ENCODE data around the gene TAS1R3.

TAS1R3 gene

GRCh38 chr1:1302006-1302430 lies 29.1 kb upstream of the TAS1R3 start:
- Mint-ChIP-seq H3K4me3 (no peak overlapping the region), H3K9me3 (no peaks in the 10 kb centered on the region), H3K27ac (no peak overlapping the region), H3K36me3 (no peaks in the 10 kb centered on the region), H3K4me1 (peaks cover 19% of the 10 kb centered on the region), H3K27me3 (no peaks in the 10 kb centered on the region)
- ATAC-seq (ENCODE audit: low read depth) (no peak), DNase-seq (ENCODE audit: low spot score in 2 of 2) (no peak)

GRCh38 chr1:1302951-1303509 lies 28.1 kb upstream of the TAS1R3 start:
- no peaks in the 10 kb centered on the region for H3K36me3 Mint-ChIP-seq
- H3K9me3 Mint-ChIP-seq, result no peaks in the 10 kb centered on the region
- DNase-seq (ENCODE audit: low spot score in 2 of 2) (no peak), ATAC-seq (ENCODE audit: low read depth) (no peak)
- H3K27ac Mint-ChIP-seq, result no peak overlapping the region
- H3K27me3 Mint-ChIP-seq, result no peaks in the 10 kb centered on the region
- H3K4me3 Mint-ChIP-seq, result no peak overlapping the region
- H3K4me1 Mint-ChIP-seq, result peaks cover 21% of the 10 kb centered on the region

- Mint-ChIP-seq H3K36me3 (no peaks in the 10 kb centered on the region), H3K27me3 (no peaks in the 10 kb centered on the region), H3K4me3 (peak overlapping the region; percentile 3), H3K4me1 (peaks cover 21% of the 10 kb centered on the region), H3K9me3 (no peaks in the 10 kb centered on the region), H3K27ac (no peak overlapping the region)
- DNase-seq (ENCODE audit: low spot score in 2 of 2), result no peak
- ATAC-seq (ENCODE audit: low read depth), result no peak
These were observed 27.3 kb upstream of the TAS1R3 start for GRCh38 chr1:1303736-1304135.

GRCh38 chr1:1304331-1305299 lies 26.5 kb upstream of the TAS1R3 start:
- no peaks in the 10 kb centered on the region for H3K36me3 Mint-ChIP-seq
- H3K4me3 Mint-ChIP-seq, result peak overlapping the region; percentile 84
- no peaks in the 10 kb centered on the region for H3K9me3 Mint-ChIP-seq
- DNase-seq (ENCODE audit: low spot score in 2 of 2) (no peak), ATAC-seq (ENCODE audit: low read depth) (no peak)
- H3K27me3 Mint-ChIP-seq, result no peaks in the 10 kb centered on the region
- peaks cover 21% of the 10 kb centered on the region for H3K4me1 Mint-ChIP-seq
- no peak overlapping the region for H3K27ac Mint-ChIP-seq

GRCh38 chr1:1305300-1306069 lies 25.6 kb upstream of the TAS1R3 start:
- ATAC-seq (ENCODE audit: low read depth) (peak; percentile 52), DNase-seq (ENCODE audit: low spot score in 2 of 2) (peak; percentile 73 to 76)
- Mint-ChIP-seq H3K36me3 (no peaks in the 10 kb centered on the region), H3K4me1 (peaks cover 21% of the 10 kb centered on the region), H3K27ac (peak overlapping the region; percentile 75), H3K4me3 (peak overlapping the region; percentile 84), H3K9me3 (no peaks in the 10 kb centered on the region), H3K27me3 (no peaks in the 10 kb centered on the region)

- DNase-seq (ENCODE audit: low spot score in 2 of 2), result no peak
- H3K27ac Mint-ChIP-seq, result peak overlapping the region; percentile 75
These were observed 24.9 kb upstream of the TAS1R3 start for GRCh38 chr1:1306070-1306660.

GRCh38 chr1:1306661-1307260 lies 24.3 kb upstream of the TAS1R3 start:
- Mint-ChIP-seq H3K36me3 (no peaks in the 10 kb centered on the region), H3K27ac (peak overlapping the region; percentile 75), H3K27me3 (no peaks in the 10 kb centered on the region), H3K4me3 (peak overlapping the region; percentile 84), H3K4me1 (peaks cover 21% of the 10 kb centered on the region), H3K9me3 (no peaks in the 10 kb centered on the region)
- ATAC-seq (ENCODE audit: low read depth), result no peak
- DNase-seq (ENCODE audit: low spot score in 2 of 2), result no peak

More at GRCh38 chr1:1306070-1306660, 24.9 kb upstream of the TAS1R3 start:
- H3K36me3 Mint-ChIP-seq, result no peaks in the 10 kb centered on the region
- ATAC-seq (ENCODE audit: low read depth), result no peak
- H3K4me3 Mint-ChIP-seq, result peak overlapping the region; percentile 84
- H3K27me3 Mint-ChIP-seq, result no peaks in the 10 kb centered on the region
- no peaks in the 10 kb centered on the region for H3K9me3 Mint-ChIP-seq
- peaks cover 21% of the 10 kb centered on the region for H3K4me1 Mint-ChIP-seq

- Mint-ChIP-seq H3K27me3 (no peaks in the 10 kb centered on the region), H3K27ac (peak overlapping the region; percentile 75), H3K9me3 (no peaks in the 10 kb centered on the region), H3K4me1 (peaks cover 21% of the 10 kb centered on the region), H3K36me3 (no peaks in the 10 kb centered on the region), H3K4me3 (peak overlapping the region; percentile 84)
- ATAC-seq (ENCODE audit: low read depth) (no peak), DNase-seq (ENCODE audit: low spot score in 2 of 2) (peak in 1 of 2 donors; percentile 53)
These were observed 23.7 kb upstream of the TAS1R3 start for GRCh38 chr1:1307261-1307922.

GRCh38 chr1:1307923-1308755 lies 22.9 kb upstream of the TAS1R3 start, which contains the start of the genes ACAP3 and PUSL1:
Gene ACAP3 (minus strand): TSS chr1:1307930. CDS start chr1:1307815, 115 bp downstream.
Gene PUSL1 (plus strand): TSS chr1:1308597. CDS start chr1:1308644, 47 bp downstream.
- H3K4me1 Mint-ChIP-seq, result peaks cover 21% of the 10 kb centered on the region
- peak; percentile 67 for ATAC-seq (ENCODE audit: low read depth)
- no peaks in the 10 kb centered on the region for H3K27me3 Mint-ChIP-seq
- peak; percentile 87 to 90 for DNase-seq (ENCODE audit: low spot score in 2 of 2)
- H3K27ac Mint-ChIP-seq, result peak within 1 kb of the TSS; percentile 75
- H3K9me3 Mint-ChIP-seq, result no peaks in the 10 kb centered on the region
- H3K4me3 Mint-ChIP-seq, result peak within 1 kb of the TSS; percentile 87
- H3K36me3 Mint-ChIP-seq, result no peaks in the 10 kb centered on the region

GRCh38 chr1:1308756-1309250 lies 22.3 kb upstream of the TAS1R3 start:
- ATAC-seq (ENCODE audit: low read depth) (no peak), DNase-seq (ENCODE audit: low spot score in 2 of 2) (peak in 1 of 2 donors; percentile 72)
- Mint-ChIP-seq H3K27me3 (no peaks in the 10 kb centered on the region), H3K9me3 (no peaks in the 10 kb centered on the region), H3K36me3 (peaks cover 2% of the 10 kb centered on the region), H3K27ac (peak overlapping the region; percentile 70), H3K4me1 (peaks cover 21% of the 10 kb centered on the region), H3K4me3 (peak overlapping the region; percentile 87)

- Mint-ChIP-seq H3K9me3 (no peaks in the 10 kb centered on the region), H3K27me3 (no peaks in the 10 kb centered on the region), H3K4me3 (peak overlapping the region; percentile 83), H3K27ac (no peak overlapping the region), H3K36me3 (peaks cover 2% of the 10 kb centered on the region), H3K4me1 (peaks cover 19% of the 10 kb centered on the region)
- ATAC-seq (ENCODE audit: low read depth) (no peak), DNase-seq (ENCODE audit: low spot score in 2 of 2) (no peak)
These were observed 21.6 kb upstream of the TAS1R3 start for GRCh38 chr1:1309251-1310108.

Data from memory B cell (primary cell).